Liver (tissue), 9 donors: Measurements from ENCODE around the gene TWSG1. TPM values are rescaled to one million over a fixed set of nuclear protein-coding genes. Genes with fewer than 3 reads are reported as not detected.

Experiments
- DNase-seq: peaks from one replicate; pipeline ENCODE4 v3.0.0-alpha.2; 2017; ENCODE audit warnings: low spot score
- H3K27ac ChIP-seq, 2 donors: one replicate each; pipeline ENCODE4 v1.7.0; 2013; ENCODE audit warnings: inconsistent platforms in 2 of 2, low read length in 2 of 2, control low read depth in 1 of 2, low read depth in 1 of 2, mild to moderate bottlenecking in 1 of 2
- H3K27me3 ChIP-seq, 4 donors: one replicate each; pipeline versions ENCODE4 v1.6.1 to v1.7.0; 2013; ENCODE audit warnings: low read length in 3 of 4, inconsistent platforms in 1 of 4, mild to moderate bottlenecking in 1 of 4, moderate library complexity in 1 of 4; ENCODE audit not compliant: control insufficient read depth in 4 of 4, insufficient read depth in 4 of 4
- H3K36me3 ChIP-seq, 4 donors: one replicate each; pipeline versions ENCODE4 v1.6.1 to v1.7.0; 2013; ENCODE audit warnings: low read length in 3 of 4, mild to moderate bottlenecking in 3 of 4, low read depth in 1 of 4, moderate library complexity in 1 of 4; ENCODE audit not compliant: control insufficient read depth in 4 of 4, insufficient read depth in 3 of 4
- H3K4me1 ChIP-seq, 4 donors: one replicate each; pipeline versions ENCODE4 v1.6.1 to v1.7.0; 2013; ENCODE audit warnings: low read length in 3 of 4, mild to moderate bottlenecking in 3 of 4, moderate library complexity in 1 of 4; ENCODE audit not compliant: control insufficient read depth in 4 of 4, insufficient read depth in 4 of 4
- H3K4me3 ChIP-seq, 3 donors: one replicate each; pipeline versions ENCODE4 v1.6.1 to v1.7.0; 2013; ENCODE audit warnings: low read length in 3 of 3, control low read depth in 1 of 3, low read depth in 1 of 3, mild to moderate bottlenecking in 1 of 3
- H3K9ac ChIP-seq, 2 donors: one replicate each; pipeline ENCODE4 v1.7.0; 2013; ENCODE audit warnings: low read length in 2 of 2, mild to moderate bottlenecking in 2 of 2, moderate library complexity in 2 of 2, control low read depth in 1 of 2, low read depth in 1 of 2
- H3K9me3 ChIP-seq, 4 donors: one replicate each; pipeline versions ENCODE4 v1.6.1 to v1.7.0; 2013; ENCODE audit warnings: low read length in 3 of 4; ENCODE audit not compliant: control insufficient read depth in 4 of 4
- ATF3 ChIP-seq: IDR thresholded peaks from 2 replicates; pipeline ENCODE4 v1.6.1; 2016; ENCODE audit warnings: antibody characterized with exemption
- CTCF ChIP-seq: fragments of 150-350 bp; IDR thresholded peaks from 2 replicates; pipeline ENCODE4 v1.5.1; 2017; ENCODE audit warnings: improper control_type of control experiment, low read depth, low read length; ENCODE audit not compliant: missing input control
- FOXA2 ChIP-seq: IDR thresholded peaks from 2 replicates; pipeline ENCODE4 v1.6.1; 2016; ENCODE audit warnings: antibody characterized with exemption
- HNF4A ChIP-seq, 2 donors: conservative IDR thresholded peaks; 2 replicates each; pipeline ENCODE4 v1.6.1; 2016; ENCODE audit warnings: antibody characterized with exemption in 2 of 2, mild to moderate bottlenecking in 2 of 2
- MAX ChIP-seq: IDR thresholded peaks from 2 replicates; pipeline ENCODE4 v1.6.1; 2016; ENCODE audit warnings: antibody characterized with exemption
- NR2F2 ChIP-seq: IDR thresholded peaks from 2 replicates; pipeline ENCODE4 v1.6.1; 2016; ENCODE audit warnings: antibody characterized with exemption
- RAD21 ChIP-seq, 2 donors: IDR thresholded peaks; 2 replicates each; pipeline ENCODE4 v1.6.1; 2016; ENCODE audit warnings: antibody characterized with exemption in 2 of 2, mild to moderate bottlenecking in 2 of 2
- SP1 ChIP-seq: IDR thresholded peaks from 2 replicates; pipeline ENCODE4 v1.6.1; 2018; ENCODE audit warnings: antibody characterized with exemption, mild to moderate bottlenecking
- TAF1 ChIP-seq: conservative IDR thresholded peaks from 2 replicates; pipeline ENCODE4 v1.6.1; 2016; ENCODE audit warnings: antibody characterized with exemption, mild to moderate bottlenecking
- WGBS: extraction: QIAGEN DNeasy Blood & Tissue Kit; methylation state at CpG from one replicate; pipeline ENCODE4 v1.1.7; 2013; 5-methylcytosine and 5-hydroxymethylcytosine counted together
- polyA plus RNA-seq, 2 donors: library from polyadenylated mRNA; stranded (reverse) in 1 of 2; unstranded in 1 of 2; fragments of 200-250 nt in 1 of 2; fragments of >200 nt in 1 of 2; fragmentation: Nextera tagmentation in 1 of 2; extraction: Ambion mirVana in 1 of 2; gene quantifications; one replicate each; pipeline versions ENCODE4 v1.2.1 to v1.2.3, GENCODE V29; 2013 to 2015
- total RNA-seq, 2 donors: library from RNA; depleted of rRNA; stranded (reverse); fragments of >200 nt; gene quantifications; one replicate each; pipeline ENCODE4 v1.2.3, GENCODE V29; 2014
- donor health status: healthy.
- donor health status: healthy.
- donor health status: healthy.
- donor health status: healthy.
- donor health status: healthy.

Gene TWSG1
- total and polyA plus RNA-seq, 4 donors, result 3.9 to 11.1 (median 5.4) TPM

GRCh38 chr18:9336827-9337226 lies 2.3 kb downstream of the TWSG1 start:
- Histone ChIP-seq H3K36me3 (no peaks in the 10 kb centered on the region), H3K9me3 (no peaks in the 10 kb centered on the region), H3K9ac (no peak overlapping the region), H3K27ac (no peak overlapping the region), H3K4me3 (no peak overlapping the region), H3K27me3 (no peaks in the 10 kb centered on the region), H3K4me1 (peaks cover 0 to 14% (median 11%) of the 10 kb centered on the region in 4 donors)
- TF ChIP-seq NR2F2 (no peak), MAX (no peak)
- DNase-seq, result no peak

GRCh38 chr18:9337873-9338272 lies 3.3 kb downstream of the TWSG1 start:
- no peak overlapping the region for H3K9ac ChIP-seq

GRCh38 chr18:9340472-9340871 lies 5.9 kb downstream of the TWSG1 start:
- H3K36me3 ChIP-seq, result peaks cover 0 to 2% (median 0%) of the 10 kb centered on the region in 4 donors
- no peak overlapping the region for H3K4me3 ChIP-seq
- H3K27me3 ChIP-seq, result no peaks in the 10 kb centered on the region
- no peak overlapping the region for H3K27ac ChIP-seq
- H3K4me1 ChIP-seq, result peaks cover 0 to 1% (median under 1%) of the 10 kb centered on the region in 4 donors
- TF ChIP-seq SP1, result no peak
- TF ChIP-seq CTCF, result no peak
- no peak for TF ChIP-seq HNF4A (conservative IDR thresholded peaks at IDR 0.05)
- TF ChIP-seq ATF3, result no peak
- no peak for TF ChIP-seq FOXA2
- TF ChIP-seq MAX, result no peak
- no peak for TF ChIP-seq RAD21 (IDR thresholded peaks at IDR 0.05)
- TF ChIP-seq TAF1, result no peak
- H3K9me3 ChIP-seq, result no peaks in the 10 kb centered on the region
- no peak for DNase-seq
- WGBS, result 96% methylated on average over 6 of the region's 6 CpGs
- no peak overlapping the region for H3K9ac ChIP-seq

More at GRCh38 chr18:9337873-9338272, 3.3 kb downstream of the TWSG1 start:
- no peak overlapping the region for H3K27ac ChIP-seq
- TF ChIP-seq RAD21 (IDR thresholded peaks at IDR 0.05) (no peak), TAF1 (no peak), CTCF (no peak), SP1 (no peak)
- no peaks in the 10 kb centered on the region for H3K27me3 ChIP-seq
- no peaks in the 10 kb centered on the region for H3K9me3 ChIP-seq
- peaks cover 0 to 14% (median 11%) of the 10 kb centered on the region in 4 donors for H3K4me1 ChIP-seq
- WGBS, result 82% methylated on average over 3 of the region's 3 CpGs
- no peaks in the 10 kb centered on the region for H3K36me3 ChIP-seq
- H3K4me3 ChIP-seq, result no peak overlapping the region
- no peak for DNase-seq
